Measurements from ENCODE around the gene LGI4.

DNA sequence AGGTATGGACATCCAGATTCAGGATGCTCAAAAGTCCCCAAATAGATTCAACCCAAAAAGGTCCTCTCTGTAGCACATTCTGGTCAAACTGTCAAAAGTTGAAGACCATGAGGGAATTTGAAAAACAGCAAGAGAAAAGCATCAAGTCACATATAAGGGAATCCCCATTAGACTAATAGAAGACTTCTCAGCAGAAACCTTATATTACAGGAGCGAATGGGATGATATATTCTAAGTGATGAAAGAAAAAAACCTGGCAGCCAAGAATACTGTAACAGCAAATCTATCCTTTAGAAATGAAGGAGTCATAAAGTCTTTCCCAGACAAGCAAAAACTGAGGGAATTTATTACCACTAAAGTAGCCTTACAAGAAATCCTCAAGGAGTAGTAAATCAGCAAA lies 49.4 kb upstream of the LGI4 start:
- TF ChIP-seq ISL1 (CRISPR knock-in tag; IDR thresholded peaks at IDR 0.05) (no peak), ZFP30 (CRISPR knock-in tag; IDR thresholded peaks at IDR 0.05) (no peak), ZC3H10 (CRISPR knock-in tag; IDR thresholded peaks at IDR 0.05) (no peak), GLIS3 (CRISPR knock-in tag; IDR thresholded peaks at IDR 0.05) (no peak), TCF4 (CRISPR knock-in tag; IDR thresholded peaks at IDR 0.05; ENCODE audit: borderline replicate concordance) (no peak), ZNF8 (CRISPR knock-in tag; IDR thresholded peaks at IDR 0.05) (no peak), OSR1 (CRISPR knock-in tag; IDR thresholded peaks at IDR 0.05) (no peak)
- TF ChIP-seq, protein P1, sequence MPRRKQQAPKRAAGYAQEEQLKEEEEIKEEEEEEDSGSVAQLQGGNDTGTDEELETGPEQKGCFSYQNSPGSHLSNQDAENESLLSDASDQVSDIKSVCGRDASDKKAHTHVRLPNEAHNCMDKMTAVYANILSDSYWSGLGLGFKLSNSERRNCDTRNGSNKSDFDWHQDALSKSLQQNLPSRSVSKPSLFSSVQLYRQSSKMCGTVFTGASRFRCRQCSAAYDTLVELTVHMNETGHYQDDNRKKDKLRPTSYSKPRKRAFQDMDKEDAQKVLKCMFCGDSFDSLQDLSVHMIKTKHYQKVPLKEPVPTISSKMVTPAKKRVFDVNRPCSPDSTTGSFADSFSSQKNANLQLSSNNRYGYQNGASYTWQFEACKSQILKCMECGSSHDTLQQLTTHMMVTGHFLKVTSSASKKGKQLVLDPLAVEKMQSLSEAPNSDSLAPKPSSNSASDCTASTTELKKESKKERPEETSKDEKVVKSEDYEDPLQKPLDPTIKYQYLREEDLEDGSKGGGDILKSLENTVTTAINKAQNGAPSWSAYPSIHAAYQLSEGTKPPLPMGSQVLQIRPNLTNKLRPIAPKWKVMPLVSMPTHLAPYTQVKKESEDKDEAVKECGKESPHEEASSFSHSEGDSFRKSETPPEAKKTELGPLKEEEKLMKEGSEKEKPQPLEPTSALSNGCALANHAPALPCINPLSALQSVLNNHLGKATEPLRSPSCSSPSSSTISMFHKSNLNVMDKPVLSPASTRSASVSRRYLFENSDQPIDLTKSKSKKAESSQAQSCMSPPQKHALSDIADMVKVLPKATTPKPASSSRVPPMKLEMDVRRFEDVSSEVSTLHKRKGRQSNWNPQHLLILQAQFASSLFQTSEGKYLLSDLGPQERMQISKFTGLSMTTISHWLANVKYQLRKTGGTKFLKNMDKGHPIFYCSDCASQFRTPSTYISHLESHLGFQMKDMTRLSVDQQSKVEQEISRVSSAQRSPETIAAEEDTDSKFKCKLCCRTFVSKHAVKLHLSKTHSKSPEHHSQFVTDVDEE (CRISPR knock-in tag; IDR thresholded peaks at IDR 0.05) = no peak
- TF ChIP-seq, protein P2, sequence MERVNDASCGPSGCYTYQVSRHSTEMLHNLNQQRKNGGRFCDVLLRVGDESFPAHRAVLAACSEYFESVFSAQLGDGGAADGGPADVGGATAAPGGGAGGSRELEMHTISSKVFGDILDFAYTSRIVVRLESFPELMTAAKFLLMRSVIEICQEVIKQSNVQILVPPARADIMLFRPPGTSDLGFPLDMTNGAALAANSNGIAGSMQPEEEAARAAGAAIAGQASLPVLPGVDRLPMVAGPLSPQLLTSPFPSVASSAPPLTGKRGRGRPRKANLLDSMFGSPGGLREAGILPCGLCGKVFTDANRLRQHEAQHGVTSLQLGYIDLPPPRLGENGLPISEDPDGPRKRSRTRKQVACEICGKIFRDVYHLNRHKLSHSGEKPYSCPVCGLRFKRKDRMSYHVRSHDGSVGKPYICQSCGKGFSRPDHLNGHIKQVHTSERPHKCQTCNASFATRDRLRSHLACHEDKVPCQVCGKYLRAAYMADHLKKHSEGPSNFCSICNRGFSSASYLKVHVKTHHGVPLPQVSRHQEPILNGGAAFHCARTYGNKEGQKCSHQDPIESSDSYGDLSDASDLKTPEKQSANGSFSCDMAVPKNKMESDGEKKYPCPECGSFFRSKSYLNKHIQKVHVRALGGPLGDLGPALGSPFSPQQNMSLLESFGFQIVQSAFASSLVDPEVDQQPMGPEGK (CRISPR knock-in tag; IDR thresholded peaks at IDR 0.05; ENCODE audit: borderline replicate concordance) = no peak
- TF ChIP-seq, protein P3, sequence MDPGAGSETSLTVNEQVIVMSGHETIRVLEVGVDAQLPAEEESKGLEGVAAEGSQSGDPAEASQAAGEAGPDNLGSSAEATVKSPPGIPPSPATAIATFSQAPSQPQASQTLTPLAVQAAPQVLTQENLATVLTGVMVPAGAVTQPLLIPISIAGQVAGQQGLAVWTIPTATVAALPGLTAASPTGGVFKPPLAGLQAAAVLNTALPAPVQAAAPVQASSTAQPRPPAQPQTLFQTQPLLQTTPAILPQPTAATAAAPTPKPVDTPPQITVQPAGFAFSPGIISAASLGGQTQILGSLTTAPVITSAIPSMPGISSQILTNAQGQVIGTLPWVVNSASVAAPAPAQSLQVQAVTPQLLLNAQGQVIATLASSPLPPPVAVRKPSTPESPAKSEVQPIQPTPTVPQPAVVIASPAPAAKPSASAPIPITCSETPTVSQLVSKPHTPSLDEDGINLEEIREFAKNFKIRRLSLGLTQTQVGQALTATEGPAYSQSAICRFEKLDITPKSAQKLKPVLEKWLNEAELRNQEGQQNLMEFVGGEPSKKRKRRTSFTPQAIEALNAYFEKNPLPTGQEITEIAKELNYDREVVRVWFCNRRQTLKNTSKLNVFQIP (CRISPR knock-in tag; IDR thresholded peaks at IDR 0.05; ENCODE audit: borderline replicate concordance, low read depth) = no peak
